Esophagus mucosa (tissue), 1 donor: Measurements from ENCODE around the gene PGM2L1. TPM values are rescaled to one million over a fixed set of nuclear protein-coding genes. Genes with fewer than 3 reads are reported as not detected.
"Not testable (repeated sequence)": the region's sequence is repeated elsewhere in the genome, so short reads cannot be mapped to it uniquely, and the experiment has no call there.

Experiments used
- ATAC-seq: fragments of 200-7000 bp; cut with Tn5 transposase; one replicate; pipeline ENCODE4 v1.9.1; 2020
- total RNA-seq: library from RNA; stranded (reverse); gene quantifications from one replicate; pipeline ENCODE4 v1.2.4, GENCODE V29; 2023
- donor health status: DM: yes; HTN: yes; CAD: no.

The PGM2L1 gene
- total RNA-seq, 1 donor from 2014 or later, result 1.1 TPM

GRCh38 chr11:74397501-74398243 is 561 bp downstream of the PGM2L1 start:
- ATAC-seq, result peak; percentile 62

DNA sequence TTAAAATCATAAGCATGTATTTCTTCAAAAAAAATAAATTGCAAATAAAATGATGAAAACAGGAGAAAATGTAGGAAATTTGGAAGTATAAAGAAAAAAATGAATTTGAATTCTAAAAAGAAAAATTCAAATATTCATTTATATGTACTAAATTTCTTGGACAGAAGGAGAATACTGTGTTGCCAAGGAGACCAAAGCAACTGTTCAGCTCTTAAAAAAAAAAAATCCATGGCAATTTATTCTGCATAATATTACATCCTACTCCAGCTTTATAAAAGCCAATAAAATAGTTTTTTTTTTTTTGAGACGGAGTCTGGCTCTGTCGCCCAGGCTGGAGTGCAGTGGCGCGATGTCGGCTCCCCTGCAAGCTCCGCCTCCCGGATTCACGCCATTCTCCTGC is 6.0 kb downstream of the PGM2L1 start:
- no peak for ATAC-seq

- ATAC-seq, result no peak
These were observed 7.0 kb downstream of the PGM2L1 start for GRCh38 chr11:74391193-74391592.

- ATAC-seq, result no peak
These were observed 7.5 kb downstream of the PGM2L1 start for GRCh38 chr11:74390697-74391096.

DNA sequence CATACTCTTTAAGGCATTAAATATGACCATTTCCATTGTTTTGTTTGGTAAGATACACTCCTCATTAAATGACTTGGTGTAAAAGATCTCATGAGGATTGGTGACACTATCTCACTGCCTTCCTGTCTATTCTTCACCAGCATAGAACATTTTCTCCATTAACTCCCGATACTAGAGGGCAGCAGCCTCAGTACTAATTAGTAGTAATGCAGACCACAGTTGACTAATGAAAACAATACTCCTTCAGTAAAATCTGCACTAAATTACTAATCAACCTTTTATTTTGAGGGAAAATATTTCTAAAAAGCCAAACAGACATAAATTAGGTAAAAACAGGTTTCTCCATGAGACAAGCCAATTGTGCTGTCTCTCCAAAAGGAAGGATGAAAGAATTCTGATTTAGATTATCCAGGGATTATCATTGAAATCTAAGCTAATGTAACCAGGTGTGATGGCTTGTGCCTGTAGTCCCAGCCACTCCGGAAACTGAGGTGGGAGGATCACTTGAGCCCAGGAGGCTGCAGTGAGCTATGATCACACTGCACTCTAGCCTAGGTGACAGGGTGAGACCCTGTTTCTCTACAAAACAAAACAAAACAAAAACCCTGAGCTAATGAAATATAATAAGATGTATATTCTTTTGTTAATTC is 9.4 kb downstream of the PGM2L1 start:
- peak; percentile 71 for ATAC-seq

GRCh38 chr11:74384641-74385040 is 13.6 kb downstream of the PGM2L1 start:
- no peak for ATAC-seq

DNA sequence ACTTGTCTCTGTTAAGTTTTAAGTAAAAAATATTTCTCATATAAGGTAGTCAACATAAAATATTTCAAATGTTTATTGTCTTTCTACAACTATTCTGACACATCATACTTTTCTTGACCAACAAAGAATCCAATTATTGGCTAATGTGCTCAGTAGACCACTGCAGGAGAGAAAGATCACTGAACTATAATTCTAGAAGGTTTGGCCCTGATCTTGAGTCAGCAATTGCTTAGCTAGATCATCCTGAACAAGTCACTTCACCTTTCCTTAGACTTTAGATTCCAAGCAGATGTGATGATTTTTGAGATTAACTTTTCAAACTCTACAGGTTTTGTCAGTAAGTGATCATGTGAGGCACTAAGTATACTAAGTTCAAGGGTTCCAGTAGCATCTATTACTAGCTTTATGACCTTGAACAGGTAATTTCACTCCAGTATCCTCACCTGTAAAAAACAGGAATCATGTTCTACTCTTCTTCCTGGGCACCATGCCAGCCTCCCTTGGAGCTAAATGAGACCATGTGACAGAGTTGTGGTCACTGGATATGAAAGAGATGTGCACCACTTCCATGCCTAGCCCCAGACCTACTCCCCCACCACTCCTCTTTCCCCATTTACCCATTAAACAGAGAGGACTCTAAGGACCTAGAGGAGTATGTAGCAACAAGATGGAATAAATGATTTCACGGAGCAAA is 17.3 kb downstream of the PGM2L1 start:
- ATAC-seq, result no peak

GRCh38 chr11:74377689-74378088 is 20.5 kb downstream of the PGM2L1 start:
- ATAC-seq, result no peak

DNA sequence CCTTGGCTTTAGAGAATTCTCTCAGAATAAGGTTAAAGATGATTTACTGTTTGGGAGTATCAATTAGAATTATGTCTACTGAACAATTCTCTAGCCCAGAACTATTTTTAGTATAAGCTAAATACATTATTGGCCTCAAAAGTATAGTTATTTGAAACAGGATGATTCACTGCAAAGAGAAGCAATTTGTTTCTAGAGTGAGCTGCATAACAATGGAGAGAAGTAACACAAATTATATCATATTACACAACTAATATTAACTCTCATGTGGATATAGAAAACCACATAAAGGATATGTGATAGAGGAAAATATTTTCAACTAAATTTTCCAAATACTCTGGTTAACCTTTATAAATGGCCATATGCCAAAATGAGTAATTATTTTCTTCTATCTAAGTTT is 24.9 kb downstream of the PGM2L1 start:
- no peak for ATAC-seq

- ATAC-seq, result no peak
These were observed 26.8 kb downstream of the PGM2L1 start for GRCh38 chr11:74371269-74372052.

- no peak for ATAC-seq
These were observed 28.1 kb downstream of the PGM2L1 start for GRCh38 chr11:74370123-74370522.

DNA sequence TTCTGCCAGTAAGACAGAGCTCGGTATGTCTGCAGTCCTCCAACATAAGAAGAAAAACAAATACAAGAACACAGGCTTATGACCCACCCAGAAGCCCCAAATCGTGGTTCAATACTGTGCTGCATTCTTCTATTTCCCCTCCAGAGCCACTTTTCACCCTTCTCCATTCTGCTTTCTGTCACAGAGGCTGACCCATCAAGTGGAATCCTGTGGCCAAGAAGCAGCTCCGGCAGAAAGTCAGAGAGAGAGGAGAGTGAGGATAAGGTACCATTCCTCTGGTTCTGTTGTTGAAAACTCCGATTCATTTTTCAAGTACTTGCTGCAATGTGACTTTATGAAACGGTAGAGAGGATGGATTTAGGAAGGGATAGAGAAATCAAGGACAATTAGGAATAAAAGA is 30.4 kb downstream of the PGM2L1 start:
- no peak for ATAC-seq

DNA sequence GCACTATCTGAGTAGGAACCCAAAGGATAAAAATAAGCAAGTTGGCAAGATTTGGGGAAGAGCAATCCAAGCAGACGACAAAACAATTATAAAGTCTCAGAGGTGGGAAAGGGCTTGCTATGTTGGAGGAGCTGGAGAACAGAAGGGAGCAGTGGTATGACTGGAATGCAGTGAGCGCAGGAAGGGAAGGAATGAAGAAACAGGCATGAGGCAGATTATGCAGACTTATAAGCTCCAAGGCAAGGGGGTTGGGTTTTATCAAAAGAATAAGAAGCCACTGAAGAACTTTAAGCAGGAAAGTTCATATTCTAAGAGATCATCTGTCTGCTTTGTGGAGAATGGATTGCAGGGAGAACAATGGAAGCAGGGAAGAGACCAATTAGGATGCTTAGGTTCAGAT is 31.7 kb downstream of the PGM2L1 start:
- ATAC-seq, result no peak

GRCh38 chr11:74365805-74366204 is 32.4 kb downstream of the PGM2L1 start:
- not testable (repeated sequence) for ATAC-seq

- no peak for ATAC-seq
These were observed 40.8 kb downstream of the PGM2L1 start for GRCh38 chr11:74357449-74357848.

DNA sequence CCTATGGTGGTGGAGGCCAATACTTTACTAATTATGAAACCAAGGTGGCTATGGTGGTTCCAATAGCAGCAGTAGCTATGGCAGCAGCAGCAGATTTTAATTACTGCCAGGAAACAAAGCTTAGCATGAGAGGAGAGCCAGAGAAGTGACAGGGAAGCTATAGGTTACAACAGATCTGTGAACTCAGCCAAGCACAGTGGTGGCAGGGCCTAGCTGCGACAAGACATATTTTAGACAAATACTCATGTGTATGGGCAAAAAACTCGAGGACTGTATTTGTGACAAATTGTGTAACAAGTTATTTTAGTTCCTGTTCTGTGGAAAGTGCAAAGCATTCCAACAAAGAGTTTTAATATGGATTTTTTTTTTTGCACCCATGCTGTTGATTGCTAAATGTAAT is 42.6 kb downstream of the PGM2L1 start:
- ATAC-seq, result no peak

- no peak for ATAC-seq
These were observed 44.2 kb downstream of the PGM2L1 start for GRCh38 chr11:74354036-74354435.

- no peak for ATAC-seq
These were observed 50.9 kb downstream of the PGM2L1 start for GRCh38 chr11:74347381-74347780.

- ATAC-seq, result no peak
These were observed 52.8 kb downstream of the PGM2L1 start for GRCh38 chr11:74345420-74345819.

GRCh38 chr11:74341921-74342320 is 56.3 kb downstream of the PGM2L1 start:
- ATAC-seq, result no peak

- ATAC-seq, result no peak
These were observed 58.6 kb downstream of the PGM2L1 start for GRCh38 chr11:74339619-74340018.

DNA sequence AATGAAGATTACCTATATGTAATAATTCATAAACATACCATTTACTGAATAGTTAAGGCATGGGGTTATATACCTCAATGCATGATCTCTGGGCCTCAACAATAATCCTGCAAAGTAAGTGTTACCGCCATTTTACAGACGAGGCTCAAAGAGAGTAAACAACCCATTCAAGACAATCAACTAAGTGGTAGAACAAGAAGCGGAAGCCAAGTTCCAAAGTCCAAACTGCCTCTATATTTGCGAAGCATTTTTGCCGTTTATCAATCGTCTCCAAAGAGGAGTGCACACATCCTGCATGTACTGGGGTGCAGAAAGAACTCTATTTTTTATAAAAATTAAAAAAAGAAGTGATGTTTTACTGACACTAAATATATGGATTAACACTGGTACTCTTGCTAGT is 59.3 kb downstream of the PGM2L1 start:
- ATAC-seq, result no peak

GRCh38 chr11:74333193-74333592 is 65.0 kb downstream of the PGM2L1 start:
- no peak for ATAC-seq
